ENCODE results near the gene VPS13A. TPM values are rescaled to one million over a fixed set of nuclear protein-coding genes. Genes with fewer than 3 reads are reported as not detected.

The VPS13A gene
- total and polyA plus RNA-seq, 2 of the 13 experiments (the other 11 are each of a cell fraction or from before 2014, with no cell fraction given): 20.4 to 20.7 TPM

- TF ChIP-seq, protein P1, sequence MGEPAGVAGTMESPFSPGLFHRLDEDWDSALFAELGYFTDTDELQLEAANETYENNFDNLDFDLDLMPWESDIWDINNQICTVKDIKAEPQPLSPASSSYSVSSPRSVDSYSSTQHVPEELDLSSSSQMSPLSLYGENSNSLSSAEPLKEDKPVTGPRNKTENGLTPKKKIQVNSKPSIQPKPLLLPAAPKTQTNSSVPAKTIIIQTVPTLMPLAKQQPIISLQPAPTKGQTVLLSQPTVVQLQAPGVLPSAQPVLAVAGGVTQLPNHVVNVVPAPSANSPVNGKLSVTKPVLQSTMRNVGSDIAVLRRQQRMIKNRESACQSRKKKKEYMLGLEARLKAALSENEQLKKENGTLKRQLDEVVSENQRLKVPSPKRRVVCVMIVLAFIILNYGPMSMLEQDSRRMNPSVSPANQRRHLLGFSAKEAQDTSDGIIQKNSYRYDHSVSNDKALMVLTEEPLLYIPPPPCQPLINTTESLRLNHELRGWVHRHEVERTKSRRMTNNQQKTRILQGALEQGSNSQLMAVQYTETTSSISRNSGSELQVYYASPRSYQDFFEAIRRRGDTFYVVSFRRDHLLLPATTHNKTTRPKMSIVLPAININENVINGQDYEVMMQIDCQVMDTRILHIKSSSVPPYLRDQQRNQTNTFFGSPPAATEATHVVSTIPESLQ (CRISPR knock-in tag; conservative IDR thresholded peaks at IDR 0.05): no peak
- 0 out of 2 replicates have a peak, but pooled peaks have one; percentile 63 for TF ChIP-seq ZNF354B (CRISPR knock-in tag; IDR thresholded peaks at IDR 0.05)
- TF ChIP-seq MZF1 (CRISPR knock-in tag; IDR thresholded peaks at IDR 0.05; ENCODE audit: borderline replicate concordance): no peak
- no peak for TF ChIP-seq SMC3 (IDR thresholded peaks at IDR 0.05; ENCODE audit: low read length)
- no peak; the same call in 1 of the 2 replicates for TF ChIP-seq PHF20 (CRISPR knock-in tag; IDR thresholded peaks at IDR 0.05)
- TF ChIP-seq MBD4 (IDR thresholded peaks at IDR 0.05; ENCODE audit: borderline replicate concordance, low read length): no peak
- peak; percentile 27; the same call in 1 of the 2 replicates for TF ChIP-seq BCL6 (CRISPR knock-in tag; IDR thresholded peaks at IDR 0.05)
- no peak for TF ChIP-seq ZSCAN22 (CRISPR knock-in tag; IDR thresholded peaks at IDR 0.05)
These were observed 810 bp downstream of the VPS13A start (continued) for GRCh38 chr9:77177894-77178794.

GRCh38 chr9:77180056-77180455, 2.7 kb downstream of the VPS13A start:
- ChIA-PET CTCF (ENCODE audit: low intra/inter-chr PET ratio, low total read pairs) (no interaction called here), POLR2A (no interaction called here)
- DNase-seq (ENCODE audit: low spot score) (no peak), ATAC-seq (no peak), FAIRE-seq (no peak)
- no peak overlapping the region for H3K27ac ChIP-seq (ENCODE audit: extremely low read length, insufficient read depth, low read length)
- peaks cover 14% of the 10 kb centered on the region for H4K20me1 ChIP-seq (ENCODE audit: insufficient read depth, low read length)
- no peak overlapping the region for H3K9ac ChIP-seq (ENCODE audit: insufficient read depth, low read depth, low read length)
- intact Hi-C loops (cut with micrococcal nuclease; ENCODE audit: unreplicated experiment) (no loop called here), in situ Hi-C loops (cut with HindIII; ENCODE audit: extremely low pct_ligation_motif_present, low pct_unique_long_range_greater_than_20kb) (no loop called here)
- no peaks in the 10 kb centered on the region for H3K9me3 ChIP-seq (ENCODE audit: low read length)
- no TSS peak for BruUV-seq (replicated peaks)
- H3K27me3 ChIP-seq (ENCODE audit: control insufficient read depth in 1 of 2, insufficient read depth in 2 of 2, low read length in 2 of 2): peaks cover 2 to 4% of the 10 kb centered on the region in 2 experiments; a peak in 2 of 5 replicates
- peaks cover 58% of the 10 kb centered on the region for H3K4me1 ChIP-seq (ENCODE audit: insufficient read depth, low read length)
- no peak overlapping the region for H3K4me3 ChIP-seq (replicated peaks in 1 of 3; ENCODE audit: insufficient read depth in 1 of 3, low read depth in 2 of 3, low read length in 3 of 3)
- H3K79me2 ChIP-seq (ENCODE audit: insufficient read depth, low read length): peaks cover 69% of the 10 kb centered on the region
- TF ChIP-seq ZNF484 (CRISPR knock-in tag; IDR thresholded peaks at IDR 0.05; ENCODE audit: borderline replicate concordance, low read depth): no peak
- TF ChIP-seq RARA (CRISPR knock-in tag; IDR thresholded peaks at IDR 0.05): no peak
- TF ChIP-seq TOE1 (CRISPR knock-in tag; IDR thresholded peaks at IDR 0.05): no peak
- TF ChIP-seq, protein P2, sequence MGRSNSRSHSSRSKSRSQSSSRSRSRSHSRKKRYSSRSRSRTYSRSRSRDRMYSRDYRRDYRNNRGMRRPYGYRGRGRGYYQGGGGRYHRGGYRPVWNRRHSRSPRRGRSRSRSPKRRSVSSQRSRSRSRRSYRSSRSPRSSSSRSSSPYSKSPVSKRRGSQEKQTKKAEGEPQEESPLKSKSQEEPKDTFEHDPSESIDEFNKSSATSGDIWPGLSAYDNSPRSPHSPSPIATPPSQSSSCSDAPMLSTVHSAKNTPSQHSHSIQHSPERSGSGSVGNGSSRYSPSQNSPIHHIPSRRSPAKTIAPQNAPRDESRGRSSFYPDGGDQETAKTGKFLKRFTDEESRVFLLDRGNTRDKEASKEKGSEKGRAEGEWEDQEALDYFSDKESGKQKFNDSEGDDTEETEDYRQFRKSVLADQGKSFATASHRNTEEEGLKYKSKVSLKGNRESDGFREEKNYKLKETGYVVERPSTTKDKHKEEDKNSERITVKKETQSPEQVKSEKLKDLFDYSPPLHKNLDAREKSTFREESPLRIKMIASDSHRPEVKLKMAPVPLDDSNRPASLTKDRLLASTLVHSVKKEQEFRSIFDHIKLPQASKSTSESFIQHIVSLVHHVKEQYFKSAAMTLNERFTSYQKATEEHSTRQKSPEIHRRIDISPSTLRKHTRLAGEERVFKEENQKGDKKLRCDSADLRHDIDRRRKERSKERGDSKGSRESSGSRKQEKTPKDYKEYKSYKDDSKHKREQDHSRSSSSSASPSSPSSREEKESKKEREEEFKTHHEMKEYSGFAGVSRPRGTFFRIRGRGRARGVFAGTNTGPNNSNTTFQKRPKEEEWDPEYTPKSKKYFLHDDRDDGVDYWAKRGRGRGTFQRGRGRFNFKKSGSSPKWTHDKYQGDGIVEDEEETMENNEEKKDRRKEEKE (IDR thresholded peaks at IDR 0.05): no peak
- H3K4me2 ChIP-seq (ENCODE audit: low read depth, low read length): peak overlapping the region; percentile 79
- no peak overlapping the region for H2AFZ ChIP-seq (ENCODE audit: low read length)
- H3K36me3 ChIP-seq (replicated peaks in 1 of 2; ENCODE audit: control insufficient read depth in 1 of 2, insufficient read depth in 2 of 2, low read length in 2 of 2): no peaks in the 10 kb centered on the region

Data from HepG2 (cell line).